CD14-positive monocyte (primary cell): ENCODE measurements around the gene HTR1E. TPM values are rescaled to one million over a fixed set of nuclear protein-coding genes. Genes with fewer than 3 reads are reported as not detected.

Experiments used
- DNase-seq, 3 donors: peaks; one replicate each; pipeline ENCODE4 v3.0.0-alpha.2; 2011 to 2022
- H2AFZ ChIP-seq: 2 replicates; pipeline ENCODE4 v1.6.0; 2012; ENCODE audit warnings: mild to moderate bottlenecking, low read depth, low read length, inconsistent platforms; ENCODE audit not compliant: insufficient read depth, poor library complexity, severe bottlenecking
- H3K27ac ChIP-seq, 2 donors: 1 replicate in 1 of 2; 2 replicates in 1 of 2; pipeline ENCODE4 v1.5.1; 2012 to 2013; ENCODE audit warnings: low read length in 2 of 2, control low read depth in 1 of 2, inconsistent platforms in 1 of 2, low read depth in 1 of 2, mild to moderate bottlenecking in 1 of 2
- H3K27me3 ChIP-seq, 2 donors: one replicate each; pipeline versions ENCODE4 v1.6.0 to v1.6.1; 2011 to 2013; ENCODE audit warnings: low read length in 2 of 2; ENCODE audit not compliant: control insufficient read depth in 2 of 2, insufficient read depth in 2 of 2
- H3K36me3 ChIP-seq, 2 donors: replicated peaks in 1 of 2; 1 replicate in 1 of 2; 2 replicates in 1 of 2; pipeline versions ENCODE4 v1.5.1 to v1.6.1; 2012 to 2013; ENCODE audit warnings: low read length in 2 of 2, control low read depth in 1 of 2, inconsistent platforms in 1 of 2, mild to moderate bottlenecking in 1 of 2; ENCODE audit not compliant: insufficient read depth in 2 of 2, control insufficient read depth in 1 of 2
- H3K4me1 ChIP-seq, 2 donors: 1 replicate in 1 of 2; 2 replicates in 1 of 2; pipeline versions ENCODE4 v1.5.1 to v1.6.1; 2012 to 2013; ENCODE audit warnings: low read length in 2 of 2, control low read depth in 1 of 2, inconsistent platforms in 1 of 2, mild to moderate bottlenecking in 1 of 2, moderate library complexity in 1 of 2; ENCODE audit not compliant: insufficient read depth in 2 of 2, control insufficient read depth in 1 of 2
- H3K4me2 ChIP-seq: replicated peaks from 2 replicates; pipeline ENCODE3; 2012; ENCODE audit warnings: low read length, moderate library complexity, mild to moderate bottlenecking; ENCODE audit not compliant: poor library complexity, severe bottlenecking; ENCODE audit errors: extremely low read depth
- H3K4me3 ChIP-seq, 3 experiments: fragments of 200-600 bp in 1 of 3; sonication (generic) in 1 of 3; replicated peaks in 1 of 3; 1 replicate in 2 of 3; 2 replicates in 1 of 3; pipeline ENCODE4 v1.5.1; 2011 to 2013; ENCODE audit warnings: low read length in 3 of 3, mild to moderate bottlenecking in 3 of 3, control low read depth in 2 of 3, low read depth in 2 of 3, inconsistent platforms in 1 of 3, moderate library complexity in 1 of 3
- H3K79me2 ChIP-seq: 2 replicates; pipeline ENCODE4 v1.6.0; 2012; ENCODE audit warnings: mild to moderate bottlenecking, control low read depth, inconsistent platforms, low read length, moderate library complexity; ENCODE audit not compliant: insufficient read depth
- H3K9ac ChIP-seq: 2 replicates; pipeline ENCODE4 v1.6.0; 2017; ENCODE audit warnings: low read length, mild to moderate bottlenecking; ENCODE audit not compliant: insufficient read depth, poor library complexity, severe bottlenecking
- H3K9me3 ChIP-seq, 2 donors: replicated peaks in 1 of 2; 1 replicate in 1 of 2; 2 replicates in 1 of 2; pipeline versions ENCODE4 v1.5.1 to v1.6.1; 2012 to 2013; ENCODE audit warnings: low read length in 2 of 2, control low read depth in 1 of 2; ENCODE audit not compliant: control insufficient read depth in 1 of 2, insufficient read depth in 1 of 2
- H4K20me1 ChIP-seq: 2 replicates; pipeline ENCODE4 v1.6.0; 2012; ENCODE audit warnings: mild to moderate bottlenecking, low read length, control low read depth, moderate library complexity; ENCODE audit not compliant: insufficient read depth
- H3K27ac Mint-ChIP-seq, 7 donors: one replicate each; pipeline ENCODE4 v1.8.0; 2020; ENCODE audit warnings: mild to moderate bottlenecking in 7 of 7, mixed read lengths in 7 of 7, moderate library complexity in 6 of 7, inconsistent platforms in 2 of 7
- H3K27me3 Mint-ChIP-seq, 3 donors: one replicate each; pipeline ENCODE4 v1.8.0; 2021 to 2022; ENCODE audit warnings: low read depth in 3 of 3, mild to moderate bottlenecking in 3 of 3, mixed read lengths in 3 of 3, moderate library complexity in 3 of 3, inconsistent platforms in 1 of 3
- H3K36me3 Mint-ChIP-seq, 2 donors: one replicate each; pipeline ENCODE4 v1.8.0; 2020; ENCODE audit warnings: mixed read lengths in 2 of 2, inconsistent platforms in 1 of 2, mild to moderate bottlenecking in 1 of 2
- H3K4me1 Mint-ChIP-seq: one replicate; pipeline ENCODE4 v1.8.0; 2020; ENCODE audit warnings: mild to moderate bottlenecking, mixed read lengths
- H3K4me3 Mint-ChIP-seq, 2 donors: one replicate each; pipeline ENCODE4 v1.8.0; 2020; ENCODE audit warnings: mild to moderate bottlenecking in 2 of 2, mixed read lengths in 2 of 2, moderate library complexity in 1 of 2
- H3K9me3 Mint-ChIP-seq, 7 donors: one replicate each; pipeline ENCODE4 v1.8.0; 2020 to 2022; ENCODE audit warnings: mixed read lengths in 7 of 7, mild to moderate bottlenecking in 6 of 7, moderate library complexity in 6 of 7, inconsistent platforms in 2 of 7
- WGBS: methylation state at CpG from one replicate; pipeline ENCODE4 v1.1.5; 2013; ENCODE audit warnings: missing lambda C conversion rate; ENCODE audit not compliant: insufficient coverage; 5-methylcytosine and 5-hydroxymethylcytosine counted together
- intact Hi-C, 2 donors: fragments of 100-400 bp; cut with micrococcal nuclease; formaldehyde crosslinking; loops; one replicate each; pipeline versions ENCODE4 v1.15.0 to v1.15.1; 2023
- polyA plus RNA-seq, 3 donors: library from polyadenylated mRNA; depleted of rRNA in 1 of 3; unstranded in 2 of 3; stranded (reverse) in 1 of 3; fragments of 300-500 nt in 2 of 3; fragments of >200 nt in 1 of 3; fragmentation: Illumina TruSeq in 2 of 3; gene quantifications; 1 replicate in 2 of 3; 2 replicates in 1 of 3; pipeline ENCODE4 v1.2.3, GENCODE V29; 2012 to 2021
- TF ChIP-seq, protein P1 (sequence below): fragments of 200-600 bp; IDR thresholded peaks from one replicate; pipeline ENCODE4 v1.8.0; 2022; ENCODE audit warnings: antibody characterized with exemption, mild to moderate bottlenecking

Gene HTR1E
- polyA plus RNA-seq, 3 donors: not detected

DNA sequence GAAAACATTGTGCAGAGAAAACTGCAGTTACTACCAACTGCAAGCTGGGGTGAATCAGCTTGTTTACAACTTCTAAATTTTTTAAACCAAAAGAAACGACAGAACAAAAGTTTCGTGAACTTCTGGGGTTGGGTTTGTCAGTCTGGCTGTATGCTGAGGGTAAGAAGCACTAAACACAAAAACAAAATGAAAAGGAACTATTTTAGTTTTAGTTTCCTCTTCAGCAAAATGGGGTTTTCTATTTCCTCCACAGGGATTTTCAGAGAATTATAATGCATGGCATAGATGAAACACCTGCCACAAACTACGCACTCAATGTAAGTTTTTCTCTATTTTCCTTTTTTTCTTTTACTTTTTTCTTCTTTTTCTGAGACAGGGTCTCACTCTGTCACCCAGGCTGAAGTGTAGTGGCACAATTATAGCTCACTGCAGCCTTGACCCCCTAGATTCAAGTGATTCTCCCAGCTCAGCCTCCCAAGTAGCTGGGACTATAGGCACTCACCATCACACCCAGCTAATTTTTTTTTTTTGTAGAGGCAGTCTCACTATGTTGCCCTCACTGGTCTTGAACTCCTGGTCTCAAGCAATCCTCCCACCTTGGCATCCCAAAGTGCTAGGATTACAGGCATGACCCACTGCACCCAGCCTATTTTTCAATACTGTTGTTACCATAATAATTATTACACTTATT, 117.0 kb downstream of the HTR1E start:
- H3K79me2 ChIP-seq: no peaks in the 10 kb centered on the region
- Mint-ChIP-seq H3K27me3 (peaks cover 0 to 3% (median 2%) of the 10 kb centered on the region in 3 donors), H3K36me3 (no peaks in the 10 kb centered on the region), H3K9me3 (no peaks in the 10 kb centered on the region), H3K27ac (no peak overlapping the region), H3K4me3 (no peak overlapping the region), H3K4me1 (no peaks in the 10 kb centered on the region)
- no peak overlapping the region for H2AFZ ChIP-seq
- H3K4me3 ChIP-seq: no peak overlapping the region
- no peaks in the 10 kb centered on the region for H3K9me3 ChIP-seq
- no peaks in the 10 kb centered on the region for H3K27me3 ChIP-seq
- DNase-seq: no peak
- H3K36me3 ChIP-seq: no peaks in the 10 kb centered on the region
- no peak overlapping the region for H3K27ac ChIP-seq
- no peaks in the 10 kb centered on the region for H4K20me1 ChIP-seq
- WGBS: no CpG with 5 or more reads among the region's 3 CpGs
- H3K4me1 ChIP-seq: no peaks in the 10 kb centered on the region
- intact Hi-C loops: no loop called here
- no peak overlapping the region for H3K4me2 ChIP-seq
- TF ChIP-seq, protein P1, sequence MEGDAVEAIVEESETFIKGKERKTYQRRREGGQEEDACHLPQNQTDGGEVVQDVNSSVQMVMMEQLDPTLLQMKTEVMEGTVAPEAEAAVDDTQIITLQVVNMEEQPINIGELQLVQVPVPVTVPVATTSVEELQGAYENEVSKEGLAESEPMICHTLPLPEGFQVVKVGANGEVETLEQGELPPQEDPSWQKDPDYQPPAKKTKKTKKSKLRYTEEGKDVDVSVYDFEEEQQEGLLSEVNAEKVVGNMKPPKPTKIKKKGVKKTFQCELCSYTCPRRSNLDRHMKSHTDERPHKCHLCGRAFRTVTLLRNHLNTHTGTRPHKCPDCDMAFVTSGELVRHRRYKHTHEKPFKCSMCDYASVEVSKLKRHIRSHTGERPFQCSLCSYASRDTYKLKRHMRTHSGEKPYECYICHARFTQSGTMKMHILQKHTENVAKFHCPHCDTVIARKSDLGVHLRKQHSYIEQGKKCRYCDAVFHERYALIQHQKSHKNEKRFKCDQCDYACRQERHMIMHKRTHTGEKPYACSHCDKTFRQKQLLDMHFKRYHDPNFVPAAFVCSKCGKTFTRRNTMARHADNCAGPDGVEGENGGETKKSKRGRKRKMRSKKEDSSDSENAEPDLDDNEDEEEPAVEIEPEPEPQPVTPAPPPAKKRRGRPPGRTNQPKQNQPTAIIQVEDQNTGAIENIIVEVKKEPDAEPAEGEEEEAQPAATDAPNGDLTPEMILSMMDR: no peak
- H3K9ac ChIP-seq: no peak overlapping the region

DNA sequence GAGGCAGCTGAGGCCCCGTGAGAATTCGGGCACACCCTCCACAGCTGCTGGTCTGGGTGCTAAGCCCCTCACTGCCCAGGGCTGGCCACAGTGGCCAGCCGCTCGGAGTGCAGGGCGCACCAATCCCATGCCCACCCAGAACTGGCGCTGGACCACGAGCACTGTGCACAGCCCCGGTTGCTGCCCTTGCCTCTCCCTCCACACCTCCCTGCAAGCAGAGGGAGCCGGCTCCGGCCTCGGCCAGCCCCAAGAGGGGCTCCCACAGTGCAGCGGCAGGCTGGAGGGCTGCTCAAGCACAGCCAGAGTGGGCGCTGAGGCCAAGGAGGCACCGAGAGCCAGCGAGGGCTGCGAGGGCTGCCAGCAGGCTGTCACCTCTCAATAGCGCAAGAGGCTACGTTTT, 122.6 kb downstream of the HTR1E start:
- Mint-ChIP-seq H3K27ac (no peak overlapping the region), H3K4me3 (no peak overlapping the region), H3K27me3 (peaks cover 3 to 4% (median 3%) of the 10 kb centered on the region in 3 donors), H3K4me1 (no peaks in the 10 kb centered on the region), H3K9me3 (no peaks in the 10 kb centered on the region), H3K36me3 (no peaks in the 10 kb centered on the region)
- H3K79me2 ChIP-seq: no peaks in the 10 kb centered on the region
- no peaks in the 10 kb centered on the region for H3K4me1 ChIP-seq
- no peak overlapping the region for H2AFZ ChIP-seq
- no peaks in the 10 kb centered on the region for H3K27me3 ChIP-seq
- no peaks in the 10 kb centered on the region for H3K36me3 ChIP-seq
- H4K20me1 ChIP-seq: no peaks in the 10 kb centered on the region
- intact Hi-C loops: no loop called here
- TF ChIP-seq, protein P1: no peak
- WGBS: 95% methylated on average over 13 of the region's 18 CpGs
- H3K27ac ChIP-seq: no peak overlapping the region
- H3K9ac ChIP-seq: no peak overlapping the region
- H3K4me3 ChIP-seq: no peak overlapping the region
- no peak overlapping the region for H3K4me2 ChIP-seq
- no peak for DNase-seq
- H3K9me3 ChIP-seq: no peaks in the 10 kb centered on the region
